NCI-H1694 treated with DMSO at 0.1 percent for 48 hours (cell line): ENCODE results near the gene MSANTD1.

Experiments
- DNase-seq: peaks from one replicate; lab custom pipeline; 2025; lab: John Stamatoyannopoulos, UW

The MSANTD1 gene

DNA sequence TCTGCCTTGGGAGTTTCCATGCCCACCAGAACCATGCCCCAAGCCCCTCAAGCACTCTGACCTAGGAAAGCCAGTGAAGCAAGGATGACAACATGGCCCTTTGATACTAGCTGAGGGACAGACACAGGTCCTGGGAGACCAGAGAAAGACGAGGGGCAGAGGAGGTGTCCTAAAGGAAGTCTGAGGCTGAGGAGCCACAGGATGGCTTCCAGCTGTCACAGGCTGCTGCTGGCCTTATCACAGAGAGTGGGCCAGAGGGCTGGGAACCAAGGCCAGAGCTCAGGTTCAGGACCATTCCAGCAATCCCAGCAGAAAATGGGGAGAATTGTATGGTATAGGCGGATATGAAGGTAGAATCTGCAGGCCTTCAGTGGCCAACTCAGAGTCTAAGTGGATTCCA lies 31.7 kb upstream of the MSANTD1 start:
- no peak for DNase-seq

DNA sequence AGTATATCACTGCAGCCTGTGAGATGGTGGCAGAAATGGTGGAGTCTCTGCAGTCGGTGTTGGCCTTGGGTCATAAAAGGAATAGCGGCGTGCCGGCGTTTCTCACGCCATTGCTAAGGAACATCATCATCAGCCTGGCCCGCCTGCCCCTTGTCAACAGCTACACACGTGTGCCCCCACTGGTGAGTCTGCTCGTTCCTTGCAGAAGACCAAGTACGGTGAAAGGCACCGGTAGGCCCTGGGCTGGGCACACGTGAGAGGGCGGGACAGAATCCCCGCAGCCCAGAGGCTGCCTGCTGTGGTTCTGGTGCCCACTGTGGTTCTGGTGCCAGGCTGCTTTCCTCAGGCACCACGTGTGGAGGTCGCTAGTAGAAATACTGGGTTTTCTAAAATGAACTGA lies 31.2 kb upstream of the MSANTD1 start:
- no peak for DNase-seq

DNA sequence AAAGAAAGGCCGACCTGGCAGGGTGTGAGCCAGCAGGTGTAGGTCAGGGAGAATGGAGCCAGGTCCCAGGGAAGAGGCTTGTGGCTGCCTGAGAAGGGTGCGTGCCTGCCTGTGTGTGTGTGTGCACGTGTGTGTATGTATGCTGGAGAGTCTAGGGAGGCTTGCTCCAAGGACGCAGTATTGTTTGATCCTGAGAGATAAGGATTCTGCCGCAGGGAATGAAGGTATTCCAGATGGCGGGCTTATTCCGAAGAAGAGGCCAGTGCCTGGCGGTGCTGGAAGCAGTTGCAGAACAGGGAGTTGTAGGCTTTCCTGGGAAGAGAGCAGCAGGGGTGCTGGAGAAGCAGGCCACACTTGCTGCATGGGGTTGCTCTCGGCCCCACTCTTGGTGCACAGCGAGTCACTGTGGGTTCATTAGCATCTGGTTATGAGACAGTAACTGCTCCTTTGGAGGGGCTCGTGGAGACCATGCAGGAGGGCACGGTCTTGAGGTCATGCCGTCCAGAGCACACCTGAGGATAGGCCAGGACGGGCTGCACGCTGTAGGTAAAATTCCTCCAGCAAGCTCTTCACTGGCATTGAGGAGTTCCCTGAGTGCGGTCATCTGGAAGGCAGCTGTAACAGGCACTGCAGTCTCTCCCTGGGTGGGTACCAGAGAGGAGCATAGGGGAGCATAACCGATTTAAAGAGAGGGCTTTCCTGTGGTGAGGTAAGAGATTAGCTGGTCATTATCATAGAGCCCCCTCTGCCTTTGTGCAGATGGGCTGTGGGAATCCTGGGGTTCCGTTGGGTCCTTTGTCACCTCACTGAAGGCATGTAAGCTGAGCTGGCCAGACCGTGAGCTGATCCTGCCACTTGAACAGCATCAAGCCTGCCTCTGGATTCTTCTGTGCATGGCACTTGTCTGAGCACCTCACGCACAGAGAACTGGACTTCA lies 29.9 kb upstream of the MSANTD1 start:
- no peak for DNase-seq

DNA sequence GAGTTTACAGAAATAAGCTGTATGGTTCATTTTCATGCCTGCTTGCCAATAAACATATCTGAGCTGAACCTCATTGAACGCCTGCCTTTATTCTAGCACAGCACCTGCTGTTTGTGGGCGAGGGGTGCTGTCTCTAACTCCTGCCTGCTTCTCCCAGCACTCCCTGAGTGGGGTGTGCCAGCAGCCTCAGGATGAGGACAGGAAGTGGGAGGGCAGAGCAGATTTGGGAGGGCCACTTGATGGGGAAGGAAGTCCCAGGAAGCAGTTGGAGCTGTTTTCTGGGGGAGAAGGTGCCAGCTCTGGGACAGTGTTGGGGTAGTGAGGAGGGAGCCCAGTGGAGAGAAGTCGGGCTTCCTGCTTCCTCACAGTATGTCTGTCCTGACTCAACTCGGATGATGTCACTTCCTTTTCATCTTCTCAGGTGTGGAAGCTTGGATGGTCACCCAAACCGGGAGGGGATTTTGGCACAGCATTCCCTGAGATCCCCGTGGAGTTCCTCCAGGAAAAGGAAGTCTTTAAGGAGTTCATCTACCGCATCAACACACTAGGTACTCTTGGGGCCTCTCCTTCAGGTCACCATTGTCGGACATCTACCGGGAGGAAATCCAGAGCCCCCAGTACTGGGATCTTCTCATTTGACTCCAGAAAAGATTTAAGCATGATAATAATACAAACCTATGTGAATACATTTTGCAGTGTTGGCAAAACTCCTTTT lies 29.0 kb upstream of the MSANTD1 start:
- DNase-seq = no peak

DNA sequence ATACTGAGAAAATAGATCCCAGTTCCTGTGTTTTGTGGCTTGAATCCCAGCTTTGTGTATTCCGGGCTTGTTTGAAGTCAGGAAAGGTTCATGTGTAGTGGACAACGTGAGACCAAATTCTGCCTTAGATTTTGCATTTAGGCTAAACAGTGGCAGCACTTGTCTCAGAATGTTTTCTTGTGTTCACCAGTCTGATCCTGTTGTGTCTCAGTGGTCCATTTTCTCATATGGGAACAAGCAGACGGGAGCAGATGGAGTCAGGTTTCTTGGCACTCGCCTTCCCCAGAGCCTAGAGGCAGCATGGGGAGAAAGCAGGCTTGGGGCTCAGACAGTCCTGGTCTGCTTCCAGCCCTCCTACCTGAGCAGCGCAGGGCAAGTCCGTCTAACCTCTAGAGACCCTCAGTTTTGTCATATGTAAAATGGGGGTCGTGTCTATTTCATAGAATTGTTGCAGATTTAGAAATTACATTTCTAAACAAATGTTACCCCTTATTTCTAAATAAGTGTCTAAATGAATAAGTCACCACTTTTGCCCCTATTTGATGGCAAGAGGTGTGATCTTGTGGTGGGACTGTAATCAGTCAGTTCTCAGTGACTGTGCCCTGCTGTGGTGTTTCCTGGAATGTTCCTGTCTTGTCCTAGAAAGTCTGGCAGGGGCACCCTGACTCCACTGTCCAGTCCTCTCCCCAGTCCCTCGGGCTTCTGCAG lies 28.3 kb upstream of the MSANTD1 start:
- peak; percentile 8 for DNase-seq

DNA sequence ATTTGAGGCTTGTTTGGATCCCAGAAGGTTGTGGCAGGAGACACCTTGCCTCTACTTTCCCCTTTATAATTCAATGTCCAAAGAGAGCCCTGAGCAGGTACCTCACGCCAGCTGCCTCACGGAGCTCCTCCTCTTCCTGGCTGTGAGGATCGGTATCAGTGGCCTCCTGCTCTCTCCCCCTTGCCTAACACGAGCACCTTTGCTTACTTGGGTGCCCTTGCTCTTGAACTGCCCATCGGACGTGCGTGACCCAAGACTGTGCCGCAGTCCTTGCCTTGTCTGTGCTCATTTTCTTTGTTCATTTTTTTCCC lies 27.8 kb upstream of the MSANTD1 start:
- no peak for DNase-seq

DNA sequence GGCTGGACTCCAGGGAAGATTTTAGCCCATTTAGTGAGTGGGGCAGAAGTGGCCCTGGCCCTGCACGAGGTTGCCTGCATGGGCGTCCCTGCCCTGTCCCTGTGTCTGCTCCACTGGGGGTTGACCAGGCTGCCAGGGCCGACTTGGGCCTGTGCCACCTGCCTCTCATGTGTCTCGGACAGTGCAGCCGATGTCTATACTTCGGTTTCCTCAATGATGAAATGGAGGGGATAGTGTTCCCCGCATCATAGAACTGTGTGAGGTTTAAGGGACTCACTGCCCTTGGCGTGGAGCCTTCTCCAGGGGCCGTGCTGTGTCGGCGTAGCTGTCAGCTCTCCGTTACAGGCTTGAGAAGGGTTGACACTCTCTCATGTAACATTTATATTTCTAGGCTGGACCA lies 27.0 kb upstream of the MSANTD1 start:
- DNase-seq = no peak

DNA sequence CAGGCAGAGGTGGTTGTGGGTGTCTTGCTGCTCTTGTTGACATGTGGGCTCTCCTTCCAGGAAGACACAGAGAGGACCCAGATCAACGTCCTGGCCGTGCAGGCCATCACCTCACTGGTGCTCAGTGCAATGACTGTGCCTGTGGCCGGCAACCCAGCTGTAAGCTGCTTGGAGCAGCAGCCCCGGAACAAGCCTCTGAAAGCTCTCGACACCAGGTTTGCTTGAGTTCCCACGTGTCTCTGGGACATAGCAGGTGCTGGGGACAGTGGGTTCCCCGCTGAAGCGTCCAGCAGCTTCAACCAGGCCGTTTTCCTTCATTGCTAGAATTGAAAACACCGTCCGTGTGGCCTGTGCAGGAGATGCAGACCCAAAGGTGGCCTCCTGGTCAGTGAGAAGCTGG lies 25.6 kb upstream of the MSANTD1 start:
- no peak for DNase-seq

DNA sequence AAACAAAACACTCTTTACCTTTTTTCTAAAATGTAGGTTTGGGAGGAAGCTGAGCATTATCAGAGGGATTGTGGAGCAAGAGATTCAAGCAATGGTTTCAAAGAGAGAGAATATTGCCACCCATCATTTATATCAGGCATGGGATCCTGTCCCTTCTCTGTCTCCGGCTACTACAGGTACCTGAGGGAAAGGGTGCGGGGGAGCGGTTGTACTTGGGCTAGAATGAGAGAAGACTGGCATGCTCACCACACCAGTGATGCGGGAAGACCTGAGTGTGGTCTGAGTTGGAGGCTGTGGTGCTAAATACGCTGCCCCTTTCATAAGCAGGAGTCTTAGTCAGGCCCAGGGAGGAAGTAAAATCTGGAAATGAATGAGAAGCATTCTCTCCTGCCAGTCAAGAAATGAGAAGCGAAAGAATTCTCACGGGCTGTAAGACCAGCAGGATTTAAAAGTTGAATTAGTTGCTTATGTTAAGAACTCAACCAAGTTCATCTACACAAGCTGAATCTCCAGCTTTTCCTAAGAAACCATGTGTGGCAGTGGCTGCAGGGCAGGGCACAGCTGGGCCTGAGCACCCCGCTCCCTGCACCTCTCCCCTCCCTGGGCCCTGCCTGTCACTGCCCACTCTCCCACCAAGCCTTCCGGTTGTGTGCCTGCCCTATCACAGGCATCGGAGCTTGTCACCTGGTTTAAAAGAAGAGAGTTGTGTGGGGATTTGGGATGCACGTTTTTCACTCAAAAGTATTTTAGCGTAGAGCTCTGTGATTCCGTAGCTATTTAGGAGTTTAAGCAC lies 24.8 kb upstream of the MSANTD1 start:
- no peak for DNase-seq

DNA sequence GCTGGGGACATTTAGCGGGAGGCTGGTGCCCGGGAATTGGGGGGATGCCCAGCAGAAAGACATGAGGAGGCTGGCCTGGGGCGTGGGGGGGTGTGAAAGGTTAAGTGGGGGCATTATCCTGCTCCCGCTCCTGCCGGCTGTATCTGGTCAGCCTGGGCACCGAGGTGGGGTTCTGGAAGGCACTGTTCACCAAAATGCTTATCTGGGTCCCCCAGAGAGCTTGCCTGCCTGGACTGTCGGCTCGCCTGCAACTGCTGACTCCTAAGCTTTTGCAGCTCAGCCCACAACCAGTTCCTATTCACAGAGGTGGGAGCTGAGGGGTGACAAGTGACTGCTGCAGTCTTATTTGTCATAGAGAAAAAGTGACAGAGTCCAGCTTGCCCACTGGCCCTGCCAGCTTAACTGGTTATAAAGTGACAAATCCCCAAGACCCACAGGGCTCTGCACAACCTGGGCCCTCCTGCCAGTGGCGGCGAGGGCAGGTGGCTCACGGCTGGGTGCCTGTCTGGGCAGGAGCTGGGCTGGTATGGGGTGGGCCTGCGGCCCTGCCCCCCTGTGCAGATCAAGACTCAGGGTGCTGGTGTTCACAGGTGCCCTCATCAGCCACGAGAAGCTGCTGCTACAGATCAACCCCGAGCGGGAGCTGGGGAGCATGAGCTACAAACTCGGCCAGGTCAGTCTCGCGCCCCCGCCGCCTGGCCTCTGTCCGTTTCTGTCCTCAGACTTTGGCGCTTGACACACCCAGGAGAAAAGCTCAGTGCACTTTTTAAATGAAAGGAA lies 23.7 kb upstream of the MSANTD1 start:
- no peak for DNase-seq

DNA sequence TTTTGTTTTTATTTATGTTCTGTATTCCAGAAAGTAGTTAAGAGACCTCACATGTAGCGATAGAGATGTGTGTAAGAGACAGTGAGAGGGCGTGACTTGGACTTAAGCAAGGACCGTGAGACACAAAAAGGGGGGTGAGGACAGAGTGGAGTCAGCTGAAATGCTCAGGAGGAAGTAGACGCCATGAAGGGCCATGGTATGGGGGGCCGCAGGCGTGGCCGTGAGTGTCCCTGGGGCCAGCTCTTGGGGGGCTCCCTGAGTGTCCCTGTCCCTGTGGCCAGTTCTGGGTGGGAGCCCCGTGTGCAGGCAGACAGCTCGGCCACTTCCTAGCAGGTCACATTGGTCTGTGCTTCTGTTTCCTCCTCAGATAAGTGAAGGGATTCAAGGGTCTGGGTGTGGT lies 23.0 kb upstream of the MSANTD1 start:
- no peak for DNase-seq

DNA sequence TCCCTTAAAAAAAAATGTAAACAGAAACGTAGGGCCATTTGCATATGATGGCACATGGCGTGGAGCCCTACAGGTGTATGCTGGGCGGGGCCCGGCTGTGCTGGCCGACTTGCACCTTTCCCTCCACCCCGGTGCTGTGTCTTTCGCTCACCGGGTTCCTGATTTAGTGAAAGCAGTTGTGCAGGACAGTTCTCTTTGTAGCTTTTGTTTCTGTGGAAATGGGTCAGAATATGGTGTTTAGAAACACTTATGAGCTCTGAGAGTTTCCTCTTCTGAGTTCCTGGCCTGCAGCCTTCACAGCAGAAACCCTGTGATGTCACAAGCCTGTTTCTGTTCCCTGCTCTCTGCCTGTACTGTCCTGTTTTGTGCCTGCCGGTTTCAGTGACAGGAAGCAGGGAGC lies 22.5 kb upstream of the MSANTD1 start:
- DNase-seq = no peak

DNA sequence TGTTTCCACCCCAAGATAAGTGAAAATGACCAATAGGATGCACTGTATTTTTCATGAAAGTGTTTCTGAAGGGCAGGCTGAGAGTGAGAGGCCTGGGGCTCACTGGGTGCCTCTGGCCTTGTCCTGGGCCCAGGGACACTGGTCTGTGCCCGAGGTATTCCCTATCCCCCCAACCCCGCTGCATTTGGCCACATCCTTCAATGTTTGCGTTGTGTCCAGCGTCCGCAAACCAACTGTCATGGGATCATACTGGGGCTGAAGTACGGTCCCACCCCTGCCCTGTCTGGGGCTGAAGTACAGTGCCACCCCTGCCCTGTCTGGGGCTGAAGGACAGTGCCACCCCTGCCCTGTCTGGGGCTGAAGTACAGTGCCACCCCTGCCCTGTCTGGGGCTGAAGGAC lies 22.0 kb upstream of the MSANTD1 start:
- no peak for DNase-seq

DNA sequence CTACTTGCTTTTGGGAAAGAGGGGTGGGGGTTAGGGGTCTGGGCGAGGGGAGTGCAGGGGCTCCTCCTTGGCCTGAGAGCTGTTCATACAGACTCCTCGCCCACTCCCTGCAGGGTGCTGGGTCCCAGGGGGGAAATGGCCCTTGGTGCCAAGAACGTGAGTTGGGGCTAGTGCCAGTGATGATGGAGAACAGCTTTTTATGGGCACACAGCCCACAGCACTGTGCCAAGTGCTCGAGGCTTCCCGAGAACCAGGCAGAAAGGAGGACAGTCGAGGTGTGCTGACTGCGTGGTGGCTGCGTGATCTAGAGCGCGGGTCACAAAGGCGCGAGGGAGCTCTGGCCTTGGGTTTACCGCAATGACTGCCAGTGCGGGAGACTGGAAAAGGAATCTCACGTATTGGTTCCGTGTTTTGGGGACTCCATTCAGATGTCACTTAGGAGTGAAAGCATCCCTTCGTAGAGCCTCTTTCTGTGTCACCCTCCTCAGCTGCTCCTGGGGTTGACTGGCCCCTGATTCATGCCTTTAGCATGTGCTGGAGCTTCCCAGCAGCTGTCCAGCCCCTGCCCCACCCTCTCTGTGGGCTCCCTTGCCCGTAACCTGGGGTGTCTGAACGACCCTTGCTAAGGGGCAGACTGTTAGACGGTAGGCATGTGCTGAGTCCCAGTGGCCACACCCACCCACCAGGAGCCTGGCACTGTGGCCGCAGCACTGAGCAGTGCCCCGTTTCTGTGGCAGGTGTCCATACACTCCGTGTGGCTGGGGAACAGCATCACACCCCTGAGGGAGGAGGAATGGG lies 20.9 kb upstream of the MSANTD1 start:
- no peak for DNase-seq

DNA sequence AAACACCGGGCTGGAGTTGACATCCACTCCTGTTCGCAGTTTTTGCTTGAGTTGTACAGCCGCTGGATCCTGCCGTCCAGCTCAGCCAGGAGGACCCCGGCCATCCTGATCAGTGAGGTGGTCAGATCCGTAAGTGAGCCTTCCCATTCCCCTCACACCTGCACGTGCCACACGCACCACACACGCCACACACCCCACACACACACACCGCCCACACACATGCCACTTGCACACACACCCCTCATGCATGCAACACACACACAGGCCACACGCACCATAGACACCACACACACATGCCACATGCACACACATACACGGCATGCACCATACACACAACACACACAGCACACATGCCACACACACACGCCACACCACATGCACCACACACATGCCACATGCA lies 20.1 kb upstream of the MSANTD1 start:
- no peak for DNase-seq

DNA sequence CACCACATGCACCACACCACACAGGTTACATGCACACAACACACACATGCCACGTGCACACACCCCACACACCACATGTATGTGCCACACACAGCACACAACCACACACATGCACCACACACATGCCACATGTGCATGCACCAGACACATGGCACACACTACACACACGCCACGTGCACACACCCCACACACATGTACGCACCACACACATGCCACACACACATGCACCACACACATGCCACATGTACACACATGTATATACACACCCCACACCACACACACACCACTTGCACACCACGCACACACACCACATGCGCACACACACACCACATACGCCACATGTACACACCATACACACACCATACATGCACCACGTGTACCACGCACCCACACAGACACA lies 19.6 kb upstream of the MSANTD1 start:
- DNase-seq = no peak

DNA sequence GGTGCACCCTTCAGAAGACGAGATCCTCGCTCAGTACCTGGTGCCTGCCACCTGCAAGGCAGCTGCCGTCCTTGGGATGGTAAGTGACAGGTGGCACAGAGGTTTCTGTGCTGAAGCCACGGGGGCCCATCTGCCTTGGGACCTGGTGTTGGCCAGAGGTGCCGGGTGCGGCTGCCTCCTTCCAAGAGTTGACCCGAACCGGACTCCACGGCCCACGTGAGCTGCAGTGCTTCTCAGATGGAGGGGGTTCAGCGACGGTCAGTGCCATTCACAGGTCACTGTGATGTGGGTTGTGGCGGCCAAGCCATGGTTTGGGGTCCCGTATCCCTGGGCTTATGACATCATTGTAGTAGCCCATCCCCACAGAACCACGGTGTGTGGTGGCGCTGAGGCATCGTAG lies 19.0 kb upstream of the MSANTD1 start:
- DNase-seq = no peak

DNA sequence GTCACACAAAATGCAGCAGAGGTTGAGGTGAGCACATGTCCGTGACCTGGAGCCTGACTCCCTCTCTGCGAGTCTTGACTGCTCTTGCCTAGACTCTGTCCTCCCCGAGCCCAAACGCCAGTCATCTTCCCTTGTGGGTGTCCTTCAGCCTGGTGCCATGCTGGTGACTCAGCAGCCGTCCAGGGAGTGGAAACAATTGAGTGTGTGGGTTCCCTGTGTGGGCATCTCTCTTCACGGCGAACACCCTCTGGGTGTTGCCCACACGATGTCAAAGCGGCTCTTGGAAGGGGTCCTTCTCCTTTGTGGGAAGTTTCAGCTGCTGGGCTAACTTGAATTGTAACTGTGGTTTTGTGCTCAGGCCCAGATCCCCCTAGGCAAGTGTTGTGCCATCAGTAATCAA lies 17.5 kb upstream of the MSANTD1 start:
- DNase-seq = no peak

DNA sequence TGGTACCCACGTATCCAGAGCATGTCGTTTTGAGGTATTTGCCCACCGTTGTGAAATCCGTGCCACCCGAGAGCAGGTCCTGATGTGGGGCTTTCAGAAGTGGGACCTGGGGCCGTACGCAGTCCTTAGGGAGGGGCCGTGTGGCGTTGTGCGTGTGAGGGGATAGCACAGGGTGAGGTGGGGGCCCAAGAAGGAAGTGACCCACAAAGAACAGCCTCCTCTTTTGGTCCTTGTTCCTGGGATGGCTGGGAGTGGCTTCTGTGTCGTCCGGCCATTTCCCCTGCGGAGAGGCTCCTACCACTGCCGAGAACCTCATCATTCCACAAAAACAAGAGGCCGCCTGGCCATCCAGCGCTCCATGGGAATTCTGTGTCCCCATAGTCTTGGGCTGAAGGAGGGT lies 17.0 kb upstream of the MSANTD1 start:
- no peak for DNase-seq

DNA sequence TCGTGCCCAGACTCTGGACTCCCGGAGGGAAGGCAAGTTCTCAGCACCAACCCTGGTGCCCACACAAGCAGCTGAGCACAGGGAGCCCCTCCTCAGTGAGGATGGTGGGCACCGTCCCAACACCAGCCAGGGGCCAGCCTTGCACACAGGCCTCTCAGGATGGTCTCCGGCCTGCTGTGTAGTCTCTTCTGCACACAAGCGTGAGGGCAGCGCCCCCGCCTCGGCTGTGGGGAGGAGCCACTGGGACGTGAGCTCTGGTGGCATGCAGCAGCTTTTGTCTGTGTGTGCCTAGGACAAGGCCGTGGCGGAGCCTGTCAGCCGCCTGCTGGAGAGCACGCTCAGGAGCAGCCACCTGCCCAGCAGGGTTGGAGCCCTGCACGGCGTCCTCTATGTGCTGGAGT lies 16.1 kb upstream of the MSANTD1 start:
- DNase-seq = no peak
